HepG2 (cell line): ENCODE data around the gene HMHB1. TPM values are rescaled to one million over a fixed set of nuclear protein-coding genes. Genes with fewer than 3 reads are reported as not detected.

Experiments
- ATAC-seq: fragments of 200-7000 bp; cut with Tn5 transposase; 3 replicates; pipeline ENCODE4 v1.9.1; 2020; ENCODE audit warnings: mild to moderate bottlenecking, moderate library complexity
- BruUV-seq: library from RNA; stranded (reverse); fragments of 400-500 nt; replicated peaks from 2 replicates; lab custom pipeline; 2021; lab: Mats Ljungman, UMichigan
- CTCF ChIA-PET: fragments of 300-600 bp; formaldehyde crosslinking; extraction: SDS; loops from one replicate; lab custom pipeline; 2021; ENCODE audit warnings: low total read pairs, inconsistent platforms, low intra/inter-chr PET ratio; lab: Yijun Ruan, JAX
- POLR2A ChIA-PET: fragments of 350-600 bp; sonication (Branson Sonifier 250); formaldehyde crosslinking; loops from one replicate; lab custom pipeline; 2020; ENCODE audit warnings: antibody characterized with exemption, inconsistent platforms; lab: Yijun Ruan, JAX
- DNase-seq: peaks from one replicate; pipeline ENCODE4 v3.0.0-alpha.2; 2015; ENCODE audit warnings: low spot score
- FAIRE-seq: peaks from 3 replicates; lab custom pipeline; 2011; peaks lifted over from hg19 to GRCh38; lab: Jason Lieb, UNC
- H2AFZ ChIP-seq: one replicate; pipeline ENCODE4 v1.6.1; 2011; ENCODE audit warnings: low read length, inconsistent platforms
- H3K27ac ChIP-seq: fragments of 300-600 bp; 3 replicates; pipeline ENCODE4 v1.8.0; 2011; ENCODE audit warnings: mixed run types, mild to moderate bottlenecking, mixed read lengths, low read length, inconsistent platforms; ENCODE audit not compliant: insufficient read depth; ENCODE audit errors: extremely low read length
- H3K27me3 ChIP-seq, 2 experiments: fragments of 200-600 bp in 1 of 2; 2 replicates in 1 of 2; 3 replicates in 1 of 2; pipeline versions ENCODE4 v1.6.0 to v1.8.0; 2011; ENCODE audit warnings: low read length in 2 of 2, mild to moderate bottlenecking in 2 of 2, moderate library complexity in 2 of 2, inconsistent platforms in 1 of 2; ENCODE audit not compliant: insufficient read depth in 2 of 2, control insufficient read depth in 1 of 2
- H3K36me3 ChIP-seq, 2 experiments: fragments of 200-600 bp in 1 of 2; replicated peaks in 1 of 2; 2 replicates in 1 of 2; 3 replicates in 1 of 2; pipeline versions ENCODE4 v1.5.1 to v1.8.0; 2011; ENCODE audit warnings: low read length in 2 of 2, inconsistent platforms in 1 of 2; ENCODE audit not compliant: insufficient read depth in 2 of 2, control insufficient read depth in 1 of 2
- H3K4me1 ChIP-seq: 2 replicates; pipeline ENCODE4 v1.5.1; 2012; ENCODE audit warnings: low read length, inconsistent platforms; ENCODE audit not compliant: insufficient read depth
- H3K4me2 ChIP-seq: 2 replicates; pipeline ENCODE4 v1.6.0; 2011; ENCODE audit warnings: low read depth, low read length, inconsistent platforms
- H3K4me3 ChIP-seq, 3 experiments: fragments of 200-600 bp in 1 of 3; sonication (generic), shearing (Covaris generic) in 1 of 3; replicated peaks in 1 of 3; 2 replicates each; pipeline ENCODE4 v1.5.1; 2011 to 2016; ENCODE audit warnings: low read length in 3 of 3, inconsistent platforms in 2 of 3, low read depth in 2 of 3, mild to moderate bottlenecking in 2 of 3, control low read depth in 1 of 3, mixed read lengths in 1 of 3; ENCODE audit not compliant: insufficient read depth in 1 of 3
- H3K79me2 ChIP-seq: one replicate; pipeline ENCODE4 v1.6.1; 2011; ENCODE audit warnings: low read length, inconsistent platforms; ENCODE audit not compliant: insufficient read depth
- H3K9ac ChIP-seq: 2 replicates; pipeline ENCODE4 v1.6.0; 2011; ENCODE audit warnings: mild to moderate bottlenecking, low read depth, low read length, inconsistent platforms; ENCODE audit not compliant: insufficient read depth
- H3K9me3 ChIP-seq: 2 replicates; pipeline ENCODE4 v1.5.1; 2012; ENCODE audit warnings: mild to moderate bottlenecking, low read length
- H4K20me1 ChIP-seq: 2 replicates; pipeline ENCODE4 v1.6.0; 2011; ENCODE audit warnings: inconsistent platforms, mild to moderate bottlenecking, low read length, moderate library complexity; ENCODE audit not compliant: insufficient read depth
- CAMTA2 ChIP-seq: sonication (generic); formaldehyde crosslinking; IDR thresholded peaks from 2 replicates; pipeline ENCODE4 v1.4.0; 2020; ENCODE audit warnings: mild to moderate bottlenecking, missing genetic modification reagents, borderline replicate concordance
- CREB1 ChIP-seq, 2 experiments: fragments of 450-650 bp in 1 of 2; IDR thresholded peaks; 2 replicates each; pipeline ENCODE4 v1.6.1; 2016 to 2017; ENCODE audit warnings: control low read depth in 1 of 2, mild to moderate bottlenecking in 1 of 2, missing compliant biosample characterization in 1 of 2, missing genetic modification characterization in 1 of 2
- GABPA ChIP-seq, 2 experiments: IDR thresholded peaks; 2 replicates each; pipeline ENCODE4 v1.6.1; 2011 to 2016; ENCODE audit warnings: low read depth in 2 of 2, low read length in 1 of 2, missing biosample characterization in 1 of 2, missing genetic modification characterization in 1 of 2
- HHEX ChIP-seq: IDR thresholded peaks from 2 replicates; pipeline ENCODE4 v1.6.1; 2016; ENCODE audit warnings: control low read depth
- ZNF607 ChIP-seq: sonication (generic); formaldehyde crosslinking; IDR thresholded peaks from 2 replicates; pipeline ENCODE4 v1.5.1; 2020; ENCODE audit warnings: missing genetic modification reagents, mild to moderate bottlenecking, borderline replicate concordance
- WGBS: methylation state at CpG from one replicate; pipeline ENCODE4 v1.1.6; 2017; ENCODE audit warnings: low lambda C conversion rate; 5-methylcytosine and 5-hydroxymethylcytosine counted together
- in situ Hi-C: cut with HindIII; loops from 2 replicates; pipeline ENCODE4 v1.10.0; 2017; ENCODE audit warnings: low pct_unique_long_range_greater_than_20kb; ENCODE audit not compliant: extremely low pct_ligation_motif_present
- intact Hi-C: fragments of 100-400 bp; cut with micrococcal nuclease; formaldehyde crosslinking; loops from one replicate; pipeline ENCODE4 v1.10.0; 2022; ENCODE audit not compliant: unreplicated experiment
- polyA plus RNA-seq, 8 experiments: library from polyadenylated mRNA; depleted of rRNA in 3 of 8; stranded (reverse) in 7 of 8; unstranded in 1 of 8; fragments of >200 nt; fragmentation: Illumina TruSeq in 4 of 8; extraction: Trizol in 4 of 8; gene quantifications; 2 replicates each; pipeline versions ENCODE4 v1.2.1 to v1.2.3, GENCODE V29; 2011 to 2016; ENCODE audit warnings: low read depth in 4 of 8, missing spikeins in 1 of 8, mixed read lengths in 1 of 8; ENCODE audit not compliant: insufficient read depth in 1 of 8
- total RNA-seq, 5 experiments: library from RNA; depleted of rRNA; stranded (reverse); fragments of >200 nt; fragmentation: Illumina TruSeq; extraction: Trizol; gene quantifications; 2 replicates each; pipeline ENCODE4 v1.2.3, GENCODE V29; 2016; ENCODE audit warnings: low read depth in 1 of 5
- TF ChIP-seq, protein P1 (sequence below): sonication (generic); formaldehyde crosslinking; IDR thresholded peaks from 2 replicates; pipeline ENCODE4 v1.4.0; 2020; ENCODE audit warnings: missing genetic modification reagents
- TF ChIP-seq, protein P2 (sequence below): IDR thresholded peaks from 2 replicates; pipeline ENCODE4 v1.6.1; 2012; ENCODE audit warnings: low read depth, low read length, improper control_type of control experiment

Gene HMHB1
- total and polyA plus RNA-seq, 2 of the 13 experiments (the other 11 are each of a cell fraction or from before 2014, with no cell fraction given): not detected

DNA sequence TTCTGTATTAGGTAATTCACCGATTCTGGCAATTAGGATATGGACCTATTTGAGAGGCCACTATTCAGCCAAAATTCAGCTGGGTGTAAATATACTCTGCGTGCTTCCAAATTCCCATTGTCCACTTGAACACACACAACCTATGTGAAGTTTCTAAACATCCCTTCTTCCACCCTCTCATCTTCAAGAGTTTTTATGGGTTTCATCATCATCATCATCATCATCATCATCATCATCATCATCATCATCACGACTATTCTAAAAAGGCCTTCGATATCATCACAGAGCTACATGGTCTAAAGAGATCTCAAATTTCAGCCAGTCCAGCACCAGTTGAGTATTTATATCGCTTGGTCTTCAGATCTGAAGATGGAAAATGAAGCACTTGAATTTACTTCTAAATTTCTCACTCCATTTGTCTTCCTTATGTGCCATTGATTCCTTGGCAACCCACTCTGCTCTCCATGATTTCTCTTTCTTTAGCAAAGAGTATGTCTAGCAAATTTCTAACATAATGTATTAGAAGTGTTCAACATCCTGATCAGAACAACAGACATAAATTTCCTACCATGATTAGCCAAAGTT lies 49.2 kb upstream of the HMHB1 start:
- WGBS: 39% methylated on average over 5 of the region's 5 CpGs
- no peak for DNase-seq
- Histone ChIP-seq H3K79me2 (no peaks in the 10 kb centered on the region), H3K4me1 (no peaks in the 10 kb centered on the region), H2AFZ (no peak overlapping the region), H3K27me3 (no peaks in the 10 kb centered on the region; a peak in 1 of 5 replicates), H3K36me3 (no peaks in the 10 kb centered on the region), H3K9me3 (no peaks in the 10 kb centered on the region), H3K27ac (no peak overlapping the region), H3K4me2 (no peak overlapping the region), H3K4me3 (no peak overlapping the region), H3K9ac (no peak overlapping the region), H4K20me1 (no peaks in the 10 kb centered on the region)
- no TSS peak for BruUV-seq
- ATAC-seq: no peak
- in situ Hi-C loops: no loop called here
- intact Hi-C loops: no loop called here
- ChIA-PET CTCF (no interaction called here), POLR2A (no interaction called here)
- FAIRE-seq: no peak
- no peak for TF ChIP-seq HHEX (CRISPR knock-in tag)
- no peak for TF ChIP-seq GABPA (IDR thresholded peaks at IDR 0.05; ENCODE audit: low read depth, low read length)
- no peak for TF ChIP-seq GABPA (CRISPR knock-in tag; IDR thresholded peaks at IDR 0.05; ENCODE audit: low read depth)
- TF ChIP-seq CREB1 (IDR thresholded peaks at IDR 0.05): peak; percentile 86
- no peak for TF ChIP-seq CREB1 (CRISPR knock-in tag; IDR thresholded peaks at IDR 0.05)
- TF ChIP-seq, protein P1, sequence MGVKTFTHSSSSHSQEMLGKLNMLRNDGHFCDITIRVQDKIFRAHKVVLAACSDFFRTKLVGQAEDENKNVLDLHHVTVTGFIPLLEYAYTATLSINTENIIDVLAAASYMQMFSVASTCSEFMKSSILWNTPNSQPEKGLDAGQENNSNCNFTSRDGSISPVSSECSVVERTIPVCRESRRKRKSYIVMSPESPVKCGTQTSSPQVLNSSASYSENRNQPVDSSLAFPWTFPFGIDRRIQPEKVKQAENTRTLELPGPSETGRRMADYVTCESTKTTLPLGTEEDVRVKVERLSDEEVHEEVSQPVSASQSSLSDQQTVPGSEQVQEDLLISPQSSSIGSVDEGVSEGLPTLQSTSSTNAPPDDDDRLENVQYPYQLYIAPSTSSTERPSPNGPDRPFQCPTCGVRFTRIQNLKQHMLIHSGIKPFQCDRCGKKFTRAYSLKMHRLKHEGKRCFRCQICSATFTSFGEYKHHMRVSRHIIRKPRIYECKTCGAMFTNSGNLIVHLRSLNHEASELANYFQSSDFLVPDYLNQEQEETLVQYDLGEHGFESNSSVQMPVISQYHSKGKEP: no peak
- TF ChIP-seq CAMTA2 (CRISPR knock-in tag): no peak
- no peak for TF ChIP-seq ZNF607 (CRISPR knock-in tag)
- TF ChIP-seq, protein P2, sequence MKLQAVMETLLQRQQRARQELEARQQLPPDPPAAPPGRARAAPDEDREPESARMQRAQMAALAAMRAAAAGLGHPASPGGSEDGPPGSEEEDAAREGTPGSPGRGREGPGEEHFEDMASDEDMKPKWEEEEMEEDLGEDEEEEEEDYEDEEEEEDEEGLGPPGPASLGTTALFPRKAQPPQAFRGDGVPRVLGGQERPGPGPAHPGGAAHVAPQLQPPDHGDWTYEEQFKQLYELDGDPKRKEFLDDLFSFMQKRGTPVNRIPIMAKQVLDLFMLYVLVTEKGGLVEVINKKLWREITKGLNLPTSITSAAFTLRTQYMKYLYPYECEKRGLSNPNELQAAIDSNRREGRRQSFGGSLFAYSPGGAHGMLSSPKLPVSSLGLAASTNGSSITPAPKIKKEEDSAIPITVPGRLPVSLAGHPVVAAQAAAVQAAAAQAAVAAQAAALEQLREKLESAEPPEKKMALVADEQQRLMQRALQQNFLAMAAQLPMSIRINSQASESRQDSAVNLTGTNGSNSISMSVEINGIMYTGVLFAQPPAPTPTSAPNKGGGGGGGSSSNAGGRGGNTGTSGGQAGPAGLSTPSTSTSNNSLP: no peak
